Activated CD4-positive, alpha-beta T cell treated with anti-CD3 and anti-CD28 coated beads, Interleukin-2, amount 10 ng/mL, durations not matched to agents 7 days and 5 days (primary cell): ENCODE measurements around the gene SH3RF3. TPM values are rescaled to one million over a fixed set of nuclear protein-coding genes. Genes with fewer than 3 reads are reported as not detected.
A peak's percentile ranks its signal among the peaks of the same experiment; 100 is the strongest.

Experiments used
- CTCF ChIA-PET: fragments of 350-600 bp; sonication (Branson Sonifier 250); formaldehyde crosslinking; loops from one replicate; lab custom pipeline; 2021; ENCODE audit warnings: antibody characterized with exemption; lab: Charles Lee
- POLR2A ChIA-PET: fragments of 350-600 bp; sonication (Branson Sonifier 250); formaldehyde crosslinking; loops from one replicate; lab custom pipeline; 2021; ENCODE audit warnings: antibody characterized with exemption; lab: Charles Lee
- DNase-seq: peaks from one replicate; pipeline ENCODE4 v3.0.0-alpha.2; 2020
- H3K27ac Mint-ChIP-seq: one replicate; pipeline ENCODE4 v1.8.0; 2021; ENCODE audit warnings: mild to moderate bottlenecking, moderate library complexity, mixed read lengths
- H3K27me3 Mint-ChIP-seq: one replicate; pipeline ENCODE4 v1.8.0; 2021; ENCODE audit warnings: mixed read lengths
- H3K36me3 Mint-ChIP-seq: one replicate; pipeline ENCODE4 v1.8.0; 2021; ENCODE audit warnings: low read depth, mixed read lengths
- H3K4me1 Mint-ChIP-seq: one replicate; pipeline ENCODE4 v1.8.0; 2021; ENCODE audit warnings: mixed read lengths
- H3K4me3 Mint-ChIP-seq: one replicate; pipeline ENCODE4 v1.8.0; 2021; ENCODE audit warnings: mild to moderate bottlenecking, moderate library complexity, mixed read lengths
- H3K9me3 Mint-ChIP-seq: one replicate; pipeline ENCODE4 v1.8.0; 2021; ENCODE audit warnings: mixed read lengths
- total RNA-seq, 2 experiments: library from RNA; stranded (reverse); gene quantifications; one replicate each; pipeline ENCODE4 v1.2.3, GENCODE V29; 2021

The SH3RF3 gene
- total RNA-seq, 2 experiments from 2014 or later = 0.08 to 0.17 TPM

DNA sequence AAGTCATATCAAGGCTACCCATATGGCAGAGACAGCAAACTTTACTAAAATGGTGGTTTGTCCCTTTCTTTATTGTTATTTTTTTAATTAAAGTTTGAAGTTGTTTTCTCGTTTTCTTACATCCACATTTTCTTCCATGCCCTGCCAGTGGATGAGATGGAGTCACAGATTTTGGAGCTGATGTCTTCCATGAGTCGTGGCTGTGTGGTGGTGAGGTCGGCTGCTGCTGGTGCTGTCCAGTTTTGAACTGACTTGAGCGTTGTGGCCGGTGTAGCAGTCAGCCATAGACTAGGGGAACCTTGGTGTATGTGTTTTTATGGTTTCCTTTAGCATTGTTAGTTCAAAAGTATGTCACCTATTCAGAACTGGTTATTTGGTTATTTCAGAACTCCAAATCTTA is 182.8 kb downstream of the SH3RF3 start:
- ChIA-PET POLR2A (no interaction called here), CTCF (no interaction called here)
- H3K4me3 Mint-ChIP-seq = no peak overlapping the region
- no peaks in the 10 kb centered on the region for H3K4me1 Mint-ChIP-seq
- H3K36me3 Mint-ChIP-seq = no peaks in the 10 kb centered on the region
- H3K27me3 Mint-ChIP-seq = peaks cover 3% of the 10 kb centered on the region
- no peak for DNase-seq
- H3K27ac Mint-ChIP-seq = no peak overlapping the region
- no peaks in the 10 kb centered on the region for H3K9me3 Mint-ChIP-seq

DNA sequence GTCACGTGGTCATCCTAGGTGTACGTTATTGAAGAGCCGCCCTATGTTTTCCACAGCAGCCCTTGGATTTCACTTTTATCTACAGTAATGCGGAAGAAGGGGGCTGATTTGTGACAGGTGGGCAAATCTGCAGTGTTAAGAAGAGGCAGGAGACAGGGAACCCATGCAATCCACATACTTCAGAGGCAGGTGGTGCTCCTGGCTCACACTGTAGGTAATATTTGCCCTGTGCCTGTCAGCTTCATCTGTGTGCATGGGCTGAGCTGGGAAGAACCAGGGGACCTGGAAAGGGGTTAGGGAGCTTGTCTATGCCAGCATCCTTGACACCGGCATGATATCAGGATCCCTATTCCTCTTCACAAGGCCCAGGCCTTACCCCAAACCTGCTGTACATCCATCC is 183.9 kb downstream of the SH3RF3 start:
- Mint-ChIP-seq H3K4me3 (no peak overlapping the region), H3K27me3 (peaks cover 5% of the 10 kb centered on the region), H3K4me1 (no peaks in the 10 kb centered on the region), H3K36me3 (no peaks in the 10 kb centered on the region), H3K9me3 (no peaks in the 10 kb centered on the region), H3K27ac (no peak overlapping the region)
- POLR2A ChIA-PET = no interaction called here
- CTCF ChIA-PET = no interaction called here
- DNase-seq = no peak

DNA sequence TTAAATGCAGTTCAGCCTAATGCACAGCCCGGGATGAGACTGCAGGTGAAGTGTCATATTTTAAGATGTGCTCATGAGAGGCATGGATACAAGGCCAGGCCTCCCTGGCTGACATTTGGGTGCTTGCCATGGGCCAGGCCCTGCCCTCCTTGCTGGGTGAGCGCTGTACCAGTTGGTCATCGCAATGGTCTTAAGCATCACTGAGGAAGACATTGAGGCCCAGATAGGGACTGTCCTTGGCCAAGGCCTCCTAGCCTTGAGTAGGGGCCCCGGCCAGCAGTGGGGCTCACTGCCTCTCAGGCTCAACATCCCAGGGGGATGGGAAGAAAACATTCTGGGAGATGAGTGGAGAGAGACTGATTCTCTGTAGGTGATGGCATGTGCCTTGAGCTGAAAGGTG is 184.3 kb downstream of the SH3RF3 start:
- ChIA-PET POLR2A (no interaction called here), CTCF (no interaction called here)
- H3K36me3 Mint-ChIP-seq = no peaks in the 10 kb centered on the region
- no peak for DNase-seq
- H3K27ac Mint-ChIP-seq = no peak overlapping the region
- H3K9me3 Mint-ChIP-seq = no peaks in the 10 kb centered on the region
- no peak overlapping the region for H3K4me3 Mint-ChIP-seq
- peaks cover 5% of the 10 kb centered on the region for H3K27me3 Mint-ChIP-seq
- H3K4me1 Mint-ChIP-seq = no peaks in the 10 kb centered on the region

DNA sequence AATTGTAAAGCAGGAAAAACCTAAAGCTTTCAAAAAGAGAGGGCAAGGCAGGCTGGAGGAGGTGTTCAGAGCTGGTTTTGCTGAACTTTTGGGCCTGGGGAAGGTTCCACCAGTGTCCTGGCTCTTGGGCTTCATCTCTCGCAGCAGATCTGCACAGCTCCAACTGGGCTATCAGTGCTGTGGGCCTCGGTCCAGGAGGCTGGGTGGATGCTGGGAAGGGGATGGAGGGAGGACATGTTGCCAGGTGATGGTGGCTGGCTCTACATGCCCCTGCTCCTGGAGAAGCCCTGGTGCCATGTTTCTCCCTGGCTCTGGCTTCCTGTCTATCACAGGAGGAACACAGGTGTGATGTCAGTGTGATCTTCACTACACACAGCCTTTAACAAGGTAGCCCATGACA is 187.1 kb downstream of the SH3RF3 start:
- H3K9me3 Mint-ChIP-seq = no peaks in the 10 kb centered on the region
- no peak for DNase-seq
- POLR2A ChIA-PET = no interaction called here
- H3K4me3 Mint-ChIP-seq = no peak overlapping the region
- no peaks in the 10 kb centered on the region for H3K36me3 Mint-ChIP-seq
- no peak overlapping the region for H3K27ac Mint-ChIP-seq
- H3K4me1 Mint-ChIP-seq = peaks cover 17% of the 10 kb centered on the region
- H3K27me3 Mint-ChIP-seq = peaks cover 5% of the 10 kb centered on the region
- CTCF ChIA-PET = no interaction called here

DNA sequence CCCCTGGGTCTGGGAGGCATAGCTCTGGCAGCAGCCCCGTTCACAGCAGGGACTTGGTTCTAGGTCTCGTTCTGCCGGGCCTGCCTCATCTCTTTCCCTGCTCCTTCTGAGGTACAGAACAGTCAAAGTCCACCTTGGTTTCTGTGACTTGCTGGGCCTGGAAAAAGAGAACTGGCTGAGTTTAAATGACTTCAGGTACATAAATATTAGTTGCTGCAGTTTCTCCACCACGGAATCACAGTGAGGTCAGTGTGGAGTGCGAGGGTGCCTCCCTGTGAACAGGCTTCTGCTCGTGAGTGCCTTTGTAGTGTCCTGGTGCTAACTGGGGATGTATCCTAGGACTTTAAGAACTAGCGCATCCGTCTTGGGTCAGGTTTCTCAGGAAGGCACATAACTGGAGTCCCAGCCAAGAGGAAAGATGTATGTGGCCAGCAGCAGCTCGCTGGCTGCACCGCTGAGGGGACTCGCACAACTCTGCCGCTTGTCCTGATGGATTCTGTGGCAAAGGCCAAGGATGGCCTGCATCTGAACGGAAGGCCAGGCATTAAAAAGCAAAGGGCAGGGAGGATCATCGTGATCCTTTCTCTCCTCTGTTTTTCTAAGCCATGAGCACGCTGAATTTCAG is 188.6 kb downstream of the SH3RF3 start:
- no peaks in the 10 kb centered on the region for H3K36me3 Mint-ChIP-seq
- DNase-seq = no peak
- H3K27ac Mint-ChIP-seq = no peak overlapping the region
- no peak overlapping the region for H3K4me3 Mint-ChIP-seq
- ChIA-PET CTCF (no interaction called here), POLR2A (no interaction called here)
- H3K27me3 Mint-ChIP-seq = peaks cover 11% of the 10 kb centered on the region
- no peaks in the 10 kb centered on the region for H3K9me3 Mint-ChIP-seq
- H3K4me1 Mint-ChIP-seq = peaks cover 17% of the 10 kb centered on the region

DNA sequence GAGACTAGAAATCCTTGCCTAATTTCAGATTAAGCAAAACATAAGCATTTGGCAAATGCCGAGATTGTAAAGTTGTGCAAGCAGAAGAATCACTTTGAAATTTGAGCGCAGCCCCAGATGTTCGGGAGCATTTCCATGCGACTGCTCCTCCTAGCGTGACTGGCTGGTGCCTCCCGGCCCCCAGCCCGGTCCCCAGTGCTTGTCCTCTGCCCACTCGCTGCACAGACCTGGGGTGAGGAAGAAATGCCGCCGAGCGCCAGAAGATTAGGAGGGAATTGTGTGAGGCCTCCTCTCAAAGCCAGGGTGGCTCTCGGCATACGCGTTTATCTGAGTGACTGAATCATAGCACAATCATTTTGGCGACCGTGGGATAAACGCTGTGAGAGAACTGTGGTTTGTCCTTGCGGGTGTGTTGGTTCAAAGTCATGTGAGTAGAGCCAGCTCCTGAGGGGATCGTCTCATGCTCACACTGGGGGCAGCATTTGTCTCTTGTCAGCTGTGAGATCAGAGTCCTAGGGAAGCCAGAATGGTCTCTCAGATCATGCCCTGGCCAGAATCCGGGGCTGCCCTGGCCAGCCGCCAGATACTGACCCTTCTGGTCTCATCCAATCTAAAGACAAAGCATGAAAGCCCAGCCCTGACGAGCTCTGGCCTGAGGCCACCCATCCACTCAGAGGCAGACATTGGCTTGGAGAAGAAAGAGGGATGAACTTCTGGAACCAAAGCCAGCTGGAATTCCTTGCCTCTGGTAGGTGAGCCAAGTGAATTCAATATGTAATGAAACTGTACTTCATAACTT is 189.3 kb downstream of the SH3RF3 start:
- H3K36me3 Mint-ChIP-seq = no peaks in the 10 kb centered on the region

DNA sequence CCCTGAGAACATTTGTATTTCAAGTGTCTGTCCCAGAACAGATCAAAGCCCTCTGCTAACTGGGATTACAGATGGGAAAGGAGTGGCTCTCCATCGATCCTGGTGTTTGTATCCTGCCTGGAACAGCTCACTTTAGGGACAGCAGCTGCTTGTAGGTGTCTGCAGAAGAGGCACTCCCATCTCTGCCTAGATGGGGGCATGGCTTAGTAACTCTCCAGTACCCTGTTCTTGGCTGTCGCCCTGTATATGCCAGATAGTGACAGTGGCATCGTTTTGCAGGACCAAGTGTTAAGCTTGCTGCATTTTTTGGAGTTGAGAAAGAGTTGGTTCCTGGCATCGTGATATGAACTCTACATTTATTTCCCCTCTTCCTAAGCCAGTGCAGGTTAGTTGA is 189.9 kb downstream of the SH3RF3 start:
- Mint-ChIP-seq H3K4me1 (peaks cover 17% of the 10 kb centered on the region), H3K27ac (no peak overlapping the region), H3K4me3 (no peak overlapping the region), H3K36me3 (no peaks in the 10 kb centered on the region), H3K9me3 (no peaks in the 10 kb centered on the region), H3K27me3 (peaks cover 13% of the 10 kb centered on the region)
- no peak for DNase-seq
- ChIA-PET CTCF (interaction anchor here (1.0 to 1.1 kb wide), 2 partner anchors 25 to 93 kb away, joined by 3 read pairs; no protein-coding TSS in a partner anchor), POLR2A (no interaction called here)

More for the DNA sequence above, 189.3 kb downstream of the SH3RF3 start:
- H3K4me1 Mint-ChIP-seq = peaks cover 17% of the 10 kb centered on the region
- H3K27ac Mint-ChIP-seq = no peak overlapping the region
- no peaks in the 10 kb centered on the region for H3K9me3 Mint-ChIP-seq
- no peak for DNase-seq
- H3K27me3 Mint-ChIP-seq = peaks cover 13% of the 10 kb centered on the region
- ChIA-PET POLR2A (no interaction called here), CTCF (interaction anchor here (1.1 kb wide), 1 partner anchor 92 kb away, joined by 3 read pairs; no protein-coding TSS in a partner anchor)
- no peak overlapping the region for H3K4me3 Mint-ChIP-seq

DNA sequence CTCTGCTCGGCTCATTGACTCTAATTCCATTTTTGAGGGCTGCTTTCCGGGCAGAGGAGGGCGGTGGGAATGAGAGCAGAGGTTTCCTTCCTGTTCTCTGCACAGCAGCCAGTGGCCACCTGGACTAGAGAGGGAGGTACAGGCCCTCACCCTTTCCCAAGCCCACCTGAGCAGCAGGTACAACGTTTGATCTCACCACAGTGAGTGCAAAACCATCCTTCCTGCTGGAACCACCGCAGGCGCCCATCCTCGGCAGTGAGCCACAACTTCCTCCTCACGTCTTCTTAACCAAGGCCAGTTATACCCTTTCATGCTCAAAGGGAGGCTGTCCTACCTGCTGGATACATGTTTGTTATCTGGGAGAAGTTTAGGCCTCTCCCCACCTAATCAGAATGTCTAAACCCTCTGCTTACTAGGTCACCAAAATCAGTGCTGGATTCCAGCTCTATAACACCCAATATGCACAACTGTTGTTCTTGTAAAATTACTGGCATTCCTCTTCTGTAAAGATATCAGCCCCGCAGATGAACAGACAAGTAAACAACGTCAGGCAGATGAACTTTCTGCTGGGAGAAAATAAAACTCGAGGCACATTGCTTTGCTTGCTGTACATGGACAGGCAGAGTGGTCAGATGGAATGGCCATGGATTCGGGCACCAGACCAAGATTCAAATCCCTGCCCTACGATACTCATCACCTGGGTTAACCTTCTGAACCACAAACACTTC is 191.4 kb downstream of the SH3RF3 start:
- Mint-ChIP-seq H3K36me3 (no peaks in the 10 kb centered on the region), H3K27me3 (peaks cover 13% of the 10 kb centered on the region), H3K4me1 (peaks cover 17% of the 10 kb centered on the region), H3K9me3 (no peaks in the 10 kb centered on the region), H3K4me3 (no peak overlapping the region), H3K27ac (no peak overlapping the region)
- ChIA-PET POLR2A (no interaction called here), CTCF (no interaction called here)
- peak; percentile 11 for DNase-seq

DNA sequence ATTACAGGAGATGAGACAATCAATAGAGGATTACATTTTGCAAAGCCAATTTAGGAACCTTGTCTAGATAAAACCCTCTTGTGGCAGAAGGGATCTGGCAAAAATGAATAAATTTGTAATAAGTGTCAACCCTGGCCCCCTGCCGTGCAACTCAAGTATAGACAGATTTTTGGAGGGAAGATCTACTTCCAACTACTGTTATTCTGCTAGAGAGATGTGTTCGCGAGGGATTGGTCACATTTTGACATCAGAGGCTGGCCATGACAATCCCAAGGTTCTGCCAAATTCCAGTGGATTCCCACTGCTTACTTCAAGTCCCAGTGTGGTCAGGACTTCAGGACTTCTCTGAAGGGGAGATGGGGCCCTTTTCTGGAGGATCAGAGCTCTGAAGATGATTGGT is 192.6 kb downstream of the SH3RF3 start:
- Mint-ChIP-seq H3K27me3 (peaks cover 17% of the 10 kb centered on the region), H3K36me3 (no peaks in the 10 kb centered on the region), H3K27ac (no peak overlapping the region), H3K4me3 (no peak overlapping the region), H3K4me1 (peaks cover 17% of the 10 kb centered on the region), H3K9me3 (no peaks in the 10 kb centered on the region)
- POLR2A ChIA-PET = no interaction called here
- CTCF ChIA-PET = no interaction called here
- DNase-seq = no peak

DNA sequence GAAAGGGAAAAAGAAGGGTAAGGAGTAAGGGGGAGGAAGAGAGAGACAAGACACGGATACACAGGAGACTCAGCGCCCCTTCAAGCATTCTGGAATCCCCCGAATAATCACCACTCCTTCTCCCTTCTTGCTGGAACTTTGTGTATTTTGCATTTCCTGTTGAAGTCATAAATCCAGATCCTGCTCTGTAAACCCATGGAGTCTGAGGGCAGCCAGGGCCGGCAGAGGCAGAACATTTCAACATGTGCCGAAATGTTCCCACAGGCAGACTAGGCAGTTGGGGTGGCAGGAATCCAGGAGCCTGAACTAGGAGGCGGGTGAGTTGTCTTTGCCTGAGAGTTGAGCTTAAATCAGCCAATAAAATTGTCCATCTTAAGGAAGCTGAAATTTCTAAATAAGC is 193.1 kb downstream of the SH3RF3 start:
- H3K36me3 Mint-ChIP-seq = no peaks in the 10 kb centered on the region
- peaks cover 17% of the 10 kb centered on the region for H3K4me1 Mint-ChIP-seq
- no peaks in the 10 kb centered on the region for H3K9me3 Mint-ChIP-seq
- CTCF ChIA-PET = interaction anchor here (1.0 to 1.3 kb wide), 2 partner anchors 10 to 15 kb away, joined by 3 to 5 read pairs; no protein-coding TSS in a partner anchor
- peaks cover 14% of the 10 kb centered on the region for H3K27me3 Mint-ChIP-seq
- no peak overlapping the region for H3K27ac Mint-ChIP-seq
- H3K4me3 Mint-ChIP-seq = no peak overlapping the region
- POLR2A ChIA-PET = no interaction called here
- DNase-seq = no peak

DNA sequence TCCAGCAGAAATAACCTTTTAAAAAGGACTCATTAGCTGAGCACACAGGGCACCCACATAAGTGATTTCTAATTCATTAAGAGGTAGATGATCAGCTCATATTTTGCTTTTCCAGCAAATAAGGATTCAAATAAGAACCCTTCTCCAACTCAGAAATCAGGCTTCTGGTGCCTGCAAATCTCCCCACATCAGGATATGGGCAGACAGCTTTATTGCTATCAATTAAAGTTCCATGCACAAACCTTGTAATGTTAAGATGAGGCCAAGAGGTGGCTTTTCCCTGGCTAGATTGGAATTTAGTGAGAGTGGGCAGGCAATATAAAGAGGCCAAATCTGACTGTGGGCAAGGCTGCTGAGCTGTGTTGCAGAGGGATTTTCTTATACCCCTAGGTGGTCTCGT is 193.6 kb downstream of the SH3RF3 start:
- no peak for DNase-seq
- ChIA-PET CTCF (interaction anchor here (1.0 to 1.3 kb wide), 2 partner anchors 10 to 15 kb away, joined by 3 to 5 read pairs; no protein-coding TSS in a partner anchor), POLR2A (no interaction called here)
- Mint-ChIP-seq H3K27ac (no peak overlapping the region), H3K9me3 (no peaks in the 10 kb centered on the region), H3K27me3 (peaks cover 14% of the 10 kb centered on the region), H3K4me1 (peaks cover 17% of the 10 kb centered on the region), H3K4me3 (no peak overlapping the region), H3K36me3 (no peaks in the 10 kb centered on the region)

DNA sequence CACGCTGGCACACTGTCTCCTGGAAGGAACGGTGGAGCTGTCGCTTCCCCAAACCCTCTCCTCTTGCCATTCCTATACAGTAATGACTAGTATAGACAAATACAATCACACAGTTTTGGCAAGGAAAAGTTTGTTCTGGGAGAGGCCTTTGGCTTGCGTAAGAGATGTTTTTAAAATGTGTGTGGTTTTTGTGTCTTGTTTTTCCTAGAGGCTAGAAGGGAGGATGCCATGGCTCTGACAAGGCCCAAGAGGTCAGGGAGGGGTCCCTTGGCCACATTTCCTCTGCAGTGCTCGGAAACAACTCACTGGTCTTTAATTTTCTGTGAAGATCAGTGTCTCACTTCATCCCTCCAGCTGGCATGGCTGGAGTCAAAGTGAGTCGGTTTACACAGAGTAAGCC is 195.9 kb downstream of the SH3RF3 start:
- no peaks in the 10 kb centered on the region for H3K9me3 Mint-ChIP-seq
- no peak overlapping the region for H3K4me3 Mint-ChIP-seq
- ChIA-PET CTCF (no interaction called here), POLR2A (no interaction called here)
- no peaks in the 10 kb centered on the region for H3K36me3 Mint-ChIP-seq
- peaks cover 25% of the 10 kb centered on the region for H3K27me3 Mint-ChIP-seq
- no peak overlapping the region for H3K27ac Mint-ChIP-seq
- H3K4me1 Mint-ChIP-seq = peaks cover 8% of the 10 kb centered on the region
- no peak for DNase-seq

DNA sequence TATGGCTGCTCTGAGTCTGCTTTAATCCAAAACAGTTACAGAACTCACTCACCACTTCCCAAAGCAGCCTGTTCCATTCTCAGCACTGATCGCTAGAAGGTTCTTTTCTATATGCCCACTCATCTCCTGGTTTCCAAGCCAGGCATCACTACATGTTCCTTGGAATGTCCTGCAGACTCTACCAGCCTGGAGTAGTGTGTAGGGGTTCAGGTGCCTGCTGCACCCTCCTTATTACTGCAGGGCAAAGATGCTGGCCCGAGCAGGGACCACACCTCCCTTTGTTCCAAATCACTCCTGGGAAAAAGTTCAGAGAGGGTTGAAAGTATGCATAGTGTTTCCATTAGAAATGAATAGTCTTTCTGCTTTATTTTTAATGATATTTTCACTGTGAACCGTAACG is 196.6 kb downstream of the SH3RF3 start:
- Mint-ChIP-seq H3K36me3 (no peaks in the 10 kb centered on the region), H3K27me3 (peaks cover 29% of the 10 kb centered on the region), H3K9me3 (no peaks in the 10 kb centered on the region), H3K27ac (no peak overlapping the region), H3K4me3 (no peak overlapping the region), H3K4me1 (peaks cover under 1% of the 10 kb centered on the region)
- no peak for DNase-seq
- ChIA-PET CTCF (no interaction called here), POLR2A (no interaction called here)
